Left kidney (tissue), 2 donors: ENCODE data around the gene KRT2. TPM values are rescaled to one million over a fixed set of nuclear protein-coding genes. Genes with fewer than 3 reads are reported as not detected.

ENCODE experiments used
- DNase-seq: peaks from one replicate; pipeline ENCODE4 v3.0.0-alpha.2; 2013
- polyA plus RNA-seq: library from polyadenylated mRNA; unstranded; fragments of 120-200 nt; gene quantifications from one replicate; pipeline ENCODE4 v1.2.1, GENCODE V29; 2013; ENCODE audit not compliant: insufficient read length

Gene KRT2
- polyA plus RNA-seq, 1 donor: not detected

- DNase-seq: no peak
Observed at GRCh38 chr12:52615208-52615868, 36.7 kb downstream of the KRT2 start.

GRCh38 chr12:52614381-52615207, 37.4 kb downstream of the KRT2 start:
- DNase-seq: no peak

GRCh38 chr12:52613384-52614030, 38.5 kb downstream of the KRT2 start:
- no peak for DNase-seq

- DNase-seq: no peak
Observed at GRCh38 chr12:52612431-52613383, 39.3 kb downstream of the KRT2 start.

GRCh38 chr12:52611080-52611468, 40.9 kb downstream of the KRT2 start:
- DNase-seq: no peak

- DNase-seq: no peak
Observed at GRCh38 chr12:52608826-52609630, 43.0 kb downstream of the KRT2 start.

GRCh38 chr12:52608161-52608560, 43.9 kb downstream of the KRT2 start:
- no peak for DNase-seq

- no peak for DNase-seq
Observed at GRCh38 chr12:52607314-52607713, 44.7 kb downstream of the KRT2 start.

GRCh38 chr12:52606581-52607218, 45.3 kb downstream of the KRT2 start:
- no peak for DNase-seq

GRCh38 chr12:52606096-52606495, 45.9 kb downstream of the KRT2 start:
- no peak for DNase-seq

- no peak for DNase-seq
Observed at GRCh38 chr12:52605542-52605941, 46.5 kb downstream of the KRT2 start.

GRCh38 chr12:52604859-52605258, 47.2 kb downstream of the KRT2 start:
- DNase-seq: no peak

GRCh38 chr12:52603314-52603713, 48.7 kb downstream of the KRT2 start:
- no peak for DNase-seq

- no peak for DNase-seq
Observed at GRCh38 chr12:52602552-52602951, 49.5 kb downstream of the KRT2 start.

GRCh38 chr12:52601671-52602070, 50.3 kb downstream of the KRT2 start:
- no peak for DNase-seq

- no peak for DNase-seq
Observed at GRCh38 chr12:52600941-52601481, 51.0 kb downstream of the KRT2 start, which contains the start of gene KRT72. Gene KRT72, minus strand, starts transcription at chr12:52601463. Its CDS starts 11 bp downstream, at chr12:52601452.

- DNase-seq: no peak
Observed at GRCh38 chr12:52600475-52600874, 51.5 kb downstream of the KRT2 start.

- no peak for DNase-seq
Observed at GRCh38 chr12:52600071-52600470, 51.9 kb downstream of the KRT2 start.

GRCh38 chr12:52598966-52599365, 53.0 kb downstream of the KRT2 start:
- DNase-seq: no peak
